ENCODE data around the gene PTPRN2.
"Not testable (repeated sequence)": the region's sequence is repeated elsewhere in the genome, so short reads cannot be mapped to it uniquely, and the experiment has no call there.

Gene PTPRN2

GRCh38 chr7:158410720-158411119 lies 176.9 kb downstream of the PTPRN2 start:
- no peak for DNase-seq

- no peak for DNase-seq
Measured at GRCh38 chr7:158409816-158410330, 177.8 kb downstream of the PTPRN2 start.

GRCh38 chr7:158409120-158409519 lies 178.5 kb downstream of the PTPRN2 start:
- DNase-seq, result no peak

- DNase-seq, result no peak
Measured at GRCh38 chr7:158408318-158408920, 179.2 kb downstream of the PTPRN2 start.

- DNase-seq, result no peak
Measured at GRCh38 chr7:158407581-158408317, 179.9 kb downstream of the PTPRN2 start.

GRCh38 chr7:158406801-158407200 lies 180.8 kb downstream of the PTPRN2 start:
- DNase-seq, result no peak

GRCh38 chr7:158406364-158406763 lies 181.3 kb downstream of the PTPRN2 start:
- DNase-seq, result no peak

- not testable (repeated sequence) for DNase-seq
Measured at GRCh38 chr7:158405771-158406170, 181.9 kb downstream of the PTPRN2 start.

- no peak for DNase-seq
Measured at GRCh38 chr7:158405324-158405723, 182.3 kb downstream of the PTPRN2 start.

- no peak for DNase-seq
Measured at GRCh38 chr7:158404031-158404761, 183.4 kb downstream of the PTPRN2 start.

GRCh38 chr7:158403013-158403821 lies 184.4 kb downstream of the PTPRN2 start:
- DNase-seq, result no peak

- no peak for DNase-seq
Measured at GRCh38 chr7:158402471-158402870, 185.2 kb downstream of the PTPRN2 start.

- DNase-seq, result no peak
Measured at GRCh38 chr7:158401826-158402225, 185.8 kb downstream of the PTPRN2 start.

- DNase-seq, result no peak
Measured at GRCh38 chr7:158401295-158401694, 186.3 kb downstream of the PTPRN2 start.

GRCh38 chr7:158400601-158401225 lies 186.9 kb downstream of the PTPRN2 start:
- DNase-seq, result no peak

- no peak for DNase-seq
Measured at GRCh38 chr7:158399762-158400161, 187.9 kb downstream of the PTPRN2 start.

GRCh38 chr7:158398750-158399149 lies 188.9 kb downstream of the PTPRN2 start:
- DNase-seq, result no peak

GRCh38 chr7:158397885-158398284 lies 189.7 kb downstream of the PTPRN2 start:
- no peak for DNase-seq

GRCh38 chr7:158396982-158397862 lies 190.4 kb downstream of the PTPRN2 start:
- no peak for DNase-seq

- DNase-seq, result no peak
Measured at GRCh38 chr7:158396301-158396905, 191.2 kb downstream of the PTPRN2 start.

GRCh38 chr7:158395780-158396278 lies 191.8 kb downstream of the PTPRN2 start:
- DNase-seq, result no peak
